ENCODE measurements around the gene RSRC2.

DNA sequence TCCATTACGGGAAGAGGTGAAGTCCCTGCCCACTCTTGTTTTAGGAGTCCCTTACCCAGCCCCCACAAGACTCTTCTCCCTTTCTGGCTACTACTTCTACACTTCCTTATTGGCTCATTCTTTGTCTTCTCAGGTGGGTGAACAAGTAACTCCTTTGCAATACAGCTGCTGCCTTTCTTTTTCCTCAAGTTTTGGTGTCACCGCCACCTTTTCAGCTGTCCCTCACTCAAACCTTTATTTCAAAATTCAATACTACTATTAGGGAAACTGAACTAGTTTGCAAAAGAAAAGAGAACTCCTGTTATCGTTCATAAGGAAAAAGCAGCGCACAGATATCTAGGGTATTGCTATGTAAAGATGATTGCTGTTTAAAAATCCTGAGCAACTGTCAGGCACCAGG is 6.1 kb downstream of the RSRC2 start:
- TF ChIP-seq POLR2A (IDR thresholded peaks at IDR 0.05) (no peak), CTCF (IDR thresholded peaks at IDR 0.05 in 4 of 5, conservative IDR thresholded peaks at IDR 0.05 in 1 of 5) (no peak)
